Measurements from ENCODE around the gene NEU3.

GRCh38 chr11:74941492-74941891, 47.2 kb upstream of the NEU3 start:
- TF ChIP-seq POLR2AphosphoS5 (IDR thresholded peaks at IDR 0.05) (no peak), POLR2A (IDR thresholded peaks at IDR 0.05) (no peak), CTCF (IDR thresholded peaks at IDR 0.05) (no peak), EP300 (IDR thresholded peaks at IDR 0.05) (no peak)

Data from upper lobe of left lung (tissue), 4 donors.